RCC 7860 (cell line): ENCODE results near the gene TRIM48.
"Not testable (repeated sequence)": the region's sequence is repeated elsewhere in the genome, so short reads cannot be mapped to it uniquely, and the experiment has no call there.

Experiments used
- DNase-seq: peaks from one replicate; pipeline ENCODE4 v3.0.0-alpha.2; 2015; ENCODE audit warnings: low spot score
- FAIRE-seq: peaks from 2 replicates; lab custom pipeline; 2012; peaks lifted over from hg19 to GRCh38; lab: Jason Lieb, UNC

TRIM48 gene

DNA sequence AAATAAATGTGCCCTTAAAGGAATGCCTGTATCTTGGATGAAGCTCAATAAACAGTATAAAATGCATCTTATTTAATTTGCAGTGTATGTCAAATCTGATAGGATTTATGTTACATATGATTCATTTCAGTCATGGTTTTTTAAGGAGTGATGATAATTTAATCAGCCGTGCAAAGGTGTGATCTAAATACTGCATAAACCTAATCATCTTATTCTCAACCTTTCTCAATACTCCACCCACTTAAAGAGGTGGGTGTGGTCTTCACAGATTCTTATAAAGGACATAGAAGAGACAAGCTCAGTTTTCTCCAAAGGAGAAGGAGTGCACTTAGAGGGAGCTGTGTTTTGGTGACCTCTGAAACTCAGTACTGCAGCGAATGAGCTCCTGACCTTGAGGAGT is at the start of gene TRIM48:
Gene TRIM48 (plus strand): TSS at position 301 of the 400 bp plus-strand sequence. CDS start 113 bp downstream, outside the sequence.
- not testable (repeated sequence) for FAIRE-seq

DNA sequence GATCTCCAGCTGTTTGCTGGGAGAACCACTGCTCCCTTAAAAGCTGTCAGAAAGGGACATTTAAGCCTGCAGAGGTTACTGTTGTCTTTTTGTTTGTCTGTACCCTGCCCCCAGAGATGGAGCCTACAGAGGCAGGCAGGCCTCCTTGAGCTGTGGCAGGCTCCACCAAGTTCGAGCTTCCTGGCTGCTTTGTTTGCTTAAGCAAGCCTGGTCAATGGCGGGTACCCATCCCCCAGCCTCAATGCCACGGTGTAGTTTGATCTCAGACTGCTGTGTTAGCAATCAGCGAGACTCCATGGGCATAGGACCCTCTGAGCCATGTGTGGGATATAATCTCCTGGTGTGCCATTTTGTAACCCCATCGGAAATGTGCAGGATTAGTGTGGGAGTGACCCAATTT is 23.6 kb upstream of the TRIM48 start:
- not testable (repeated sequence) for DNase-seq, FAIRE-seq

More for the DNA sequence above, at the start of gene TRIM48:
- not testable (repeated sequence) for DNase-seq

DNA sequence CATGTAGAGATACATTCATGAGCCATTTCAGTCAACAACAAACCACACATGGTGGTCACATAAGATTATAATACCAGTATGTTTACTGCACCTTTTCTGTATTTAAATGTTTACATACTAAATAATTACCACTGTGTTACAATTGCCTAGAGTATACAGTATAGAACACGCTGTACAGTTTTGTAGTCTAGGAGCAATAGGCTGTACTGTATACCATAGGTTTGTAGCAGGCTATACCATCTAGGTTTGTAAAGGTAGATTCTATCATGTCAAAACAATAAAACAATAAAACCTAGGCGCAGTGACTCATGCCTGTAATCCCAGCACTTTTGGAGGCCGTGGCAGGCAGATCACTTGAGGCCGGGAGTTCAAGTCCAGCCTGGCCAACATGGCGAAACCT is 1.1 kb downstream of the TRIM48 start:
- DNase-seq, result no peak
- no peak for FAIRE-seq
